ENCODE results near the gene KRTAP5-8.

Gene KRTAP5-8

DNA sequence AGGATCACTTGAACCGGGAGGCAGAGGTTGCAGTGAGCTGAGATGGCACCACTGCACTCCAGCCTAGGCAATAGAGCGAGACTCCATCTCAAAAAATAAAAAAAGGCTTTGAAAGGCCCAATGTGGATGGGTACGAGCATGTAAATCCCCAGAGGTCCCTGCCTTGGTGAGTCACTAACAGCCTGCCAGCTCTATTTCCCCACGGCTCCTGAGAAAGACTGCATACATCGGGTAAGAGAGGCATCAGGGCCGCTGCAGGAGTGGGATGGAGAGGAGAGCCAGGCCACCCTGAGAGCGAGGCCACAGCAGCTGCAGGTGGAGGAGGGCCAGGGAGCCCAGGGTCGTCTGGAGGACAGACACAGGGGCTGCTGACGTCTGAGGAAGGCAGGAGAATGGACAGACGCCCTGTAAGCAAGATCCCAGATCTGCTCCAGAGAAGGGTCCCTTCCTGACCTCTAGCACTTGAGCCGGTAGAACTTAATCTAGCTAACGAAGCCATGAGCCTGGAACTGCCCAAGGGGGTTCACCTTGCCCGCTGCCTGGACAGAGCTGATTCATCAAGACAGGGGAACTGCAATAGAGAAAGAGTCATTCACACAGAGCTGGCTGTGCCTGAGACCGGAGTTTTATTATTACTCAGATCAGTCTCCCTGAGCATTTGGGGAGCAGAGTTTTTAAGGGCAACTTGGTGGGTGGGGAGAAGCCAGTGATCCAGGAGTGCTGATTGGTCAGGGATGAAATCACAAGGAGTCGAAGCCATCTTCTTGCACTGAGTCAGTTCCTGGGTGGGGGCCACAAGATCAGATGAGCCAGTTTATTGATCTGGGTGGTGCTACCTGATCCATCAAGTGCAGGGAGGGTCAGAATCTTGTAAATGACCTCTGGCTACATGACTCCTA, 5.3 kb downstream of the KRTAP5-8 start:
- Mint-ChIP-seq H3K36me3 (ENCODE audit: insufficient read depth) (no peaks in the 10 kb centered on the region), H3K9me3 (peaks cover 1 to 8% of the 10 kb centered on the region in 2 donors), H3K27ac (no peak overlapping the region), H3K4me3 (no peak overlapping the region), H3K27me3 (peaks cover 48 to 93% of the 10 kb centered on the region in 2 donors), H3K4me1 (ENCODE audit: low read depth in 2 of 2) (peaks cover 5 to 9% of the 10 kb centered on the region in 2 donors)
- no peak for ATAC-seq (replicated peaks)
- no peak for DNase-seq

DNA sequence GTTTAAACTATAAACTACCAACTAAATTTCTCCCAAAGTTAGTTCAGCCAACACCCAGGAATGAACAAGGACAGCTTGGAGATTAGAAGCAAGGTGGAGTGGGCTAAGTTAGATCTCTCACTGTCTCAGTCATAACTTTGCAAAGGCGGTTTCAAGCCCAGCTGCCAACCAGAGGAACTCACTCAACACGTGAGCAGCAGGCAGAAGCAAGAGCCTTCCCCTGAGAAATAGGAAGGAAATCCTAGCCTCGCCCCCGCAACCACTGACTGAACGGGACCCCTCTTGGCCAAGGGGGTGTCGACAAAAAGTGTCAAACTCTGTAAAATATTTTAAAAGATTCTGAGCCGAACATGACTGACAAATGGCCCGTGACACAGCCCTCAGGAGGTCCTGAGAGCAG, 6.0 kb downstream of the KRTAP5-8 start:
- no peaks in the 10 kb centered on the region for H3K36me3 Mint-ChIP-seq (ENCODE audit: insufficient read depth)
- H3K27me3 Mint-ChIP-seq, result peaks cover 50 to 95% of the 10 kb centered on the region in 2 donors
- no peak overlapping the region for H3K4me3 Mint-ChIP-seq
- H3K27ac Mint-ChIP-seq, result no peak overlapping the region
- DNase-seq (no peak), ATAC-seq (replicated peaks) (no peak)
- peaks cover 5 to 9% of the 10 kb centered on the region in 2 donors for H3K4me1 Mint-ChIP-seq (ENCODE audit: low read depth in 2 of 2)
- H3K9me3 Mint-ChIP-seq, result peaks cover 1 to 8% of the 10 kb centered on the region in 2 donors

DNA sequence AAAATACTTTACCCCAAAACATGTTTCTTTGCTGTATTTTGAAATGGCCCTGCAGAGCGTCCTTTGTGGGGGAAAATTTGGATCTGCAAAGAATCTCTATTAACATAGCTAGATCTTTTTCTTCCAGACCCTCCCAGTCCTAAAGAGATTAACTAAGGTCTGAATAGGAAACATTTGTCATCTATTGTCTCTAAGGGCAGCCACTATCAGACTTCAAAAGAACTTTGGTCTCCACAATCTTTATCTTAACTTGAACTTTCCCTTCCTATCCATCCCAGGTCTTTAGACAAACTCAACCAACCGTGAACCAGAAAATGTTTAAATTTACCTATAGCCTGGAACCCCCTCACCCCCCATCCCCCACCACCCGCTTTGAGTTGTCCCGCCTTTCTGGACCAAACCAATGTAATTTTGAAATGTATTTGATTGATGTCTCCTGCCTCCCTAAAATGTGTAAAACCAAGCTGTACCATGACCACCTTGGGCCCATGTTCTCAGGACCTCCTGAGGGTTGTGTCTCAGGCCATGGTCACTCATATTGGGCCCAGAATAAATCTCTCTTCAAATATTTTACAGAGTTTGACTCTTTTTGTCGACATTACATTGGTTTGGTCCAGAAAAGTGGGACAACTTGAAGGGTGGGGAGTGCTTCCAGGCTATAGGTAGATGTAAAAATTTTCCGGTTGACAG, 6.8 kb downstream of the KRTAP5-8 start:
- H3K27me3 Mint-ChIP-seq, result peaks cover 50 to 95% of the 10 kb centered on the region in 2 donors
- ATAC-seq (replicated peaks), result no peak
- no peak overlapping the region for H3K27ac Mint-ChIP-seq
- peaks cover 5 to 9% of the 10 kb centered on the region in 2 donors for H3K4me1 Mint-ChIP-seq (ENCODE audit: low read depth in 2 of 2)
- H3K4me3 Mint-ChIP-seq, result no peak overlapping the region
- no peak for DNase-seq
- no peaks in the 10 kb centered on the region for H3K36me3 Mint-ChIP-seq (ENCODE audit: insufficient read depth)
- peaks cover 1 to 8% of the 10 kb centered on the region in 2 donors for H3K9me3 Mint-ChIP-seq

DNA sequence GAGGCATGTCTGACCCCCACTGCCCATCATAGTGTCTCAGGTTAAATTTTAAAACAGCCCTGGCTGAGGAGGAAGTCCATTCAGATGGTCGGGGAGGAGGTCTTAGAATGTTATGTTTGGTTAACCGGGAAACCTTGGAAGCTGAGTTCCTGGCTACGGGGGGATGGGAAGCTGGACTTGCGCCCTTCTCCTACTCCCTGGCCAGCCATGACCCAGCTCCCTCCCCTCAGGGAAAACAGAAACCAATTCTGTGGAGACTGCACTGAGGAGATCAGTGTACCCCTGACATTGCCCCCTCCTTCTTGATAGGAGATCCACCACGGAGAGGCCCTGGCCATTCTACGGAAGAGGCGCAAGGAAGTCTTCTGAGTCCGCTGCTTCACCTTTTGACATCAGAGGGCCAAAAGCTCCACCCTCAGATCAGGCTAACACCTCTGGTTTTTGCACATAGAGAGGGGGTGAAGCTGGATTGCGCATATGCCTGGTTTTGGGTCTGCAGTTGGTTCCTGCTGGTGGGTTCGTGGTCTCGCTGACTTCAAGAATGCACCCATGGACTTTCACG, 7.7 kb downstream of the KRTAP5-8 start:
- Mint-ChIP-seq H3K27ac (no peak overlapping the region), H3K36me3 (ENCODE audit: insufficient read depth) (no peaks in the 10 kb centered on the region), H3K9me3 (peaks cover 1 to 7% of the 10 kb centered on the region in 2 donors), H3K27me3 (peaks cover 49 to 93% of the 10 kb centered on the region in 2 donors), H3K4me1 (ENCODE audit: low read depth in 2 of 2) (peaks cover 5 to 9% of the 10 kb centered on the region in 2 donors), H3K4me3 (no peak overlapping the region)
- DNase-seq (no peak), ATAC-seq (replicated peaks) (no peak)

DNA sequence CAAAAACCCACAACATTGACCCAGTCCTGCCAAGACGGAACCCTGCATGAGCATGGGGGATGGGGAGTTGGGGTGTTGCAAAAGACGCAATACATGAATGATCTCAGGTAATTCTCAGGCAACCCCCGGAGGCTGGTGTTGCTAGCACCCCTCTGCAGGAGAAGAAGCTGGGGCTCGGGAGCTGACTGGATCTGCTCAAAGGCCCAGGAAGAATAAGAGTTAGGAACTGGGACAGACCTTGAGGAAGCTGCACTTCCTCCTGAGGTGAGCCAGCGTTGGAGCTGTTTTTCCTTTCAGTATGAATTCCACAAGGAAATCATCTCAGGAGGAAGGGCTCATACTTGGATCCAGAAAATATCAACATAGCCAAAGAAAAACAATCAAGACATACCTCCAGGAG, 10.3 kb downstream of the KRTAP5-8 start, which contains the start of gene KRTAP5-9:
KRTAP5-9 (plus strand) TSS at position 301 of the 400 bp plus-strand sequence. CDS start 238 bp downstream, outside the sequence.
- no peaks in the 10 kb centered on the region for H3K9me3 Mint-ChIP-seq
- ATAC-seq (replicated peaks), result no peak
- H3K27me3 Mint-ChIP-seq, result peaks cover 39 to 67% of the 10 kb centered on the region in 2 donors
- H3K27ac Mint-ChIP-seq, result no peak within 1 kb of the TSS
- DNase-seq, result no peak
- peaks cover 2 to 9% of the 10 kb centered on the region in 2 donors for H3K4me1 Mint-ChIP-seq (ENCODE audit: low read depth in 2 of 2)
- no peaks in the 10 kb centered on the region for H3K36me3 Mint-ChIP-seq (ENCODE audit: insufficient read depth)
- H3K4me3 Mint-ChIP-seq, result no peak within 1 kb of the TSS

DNA sequence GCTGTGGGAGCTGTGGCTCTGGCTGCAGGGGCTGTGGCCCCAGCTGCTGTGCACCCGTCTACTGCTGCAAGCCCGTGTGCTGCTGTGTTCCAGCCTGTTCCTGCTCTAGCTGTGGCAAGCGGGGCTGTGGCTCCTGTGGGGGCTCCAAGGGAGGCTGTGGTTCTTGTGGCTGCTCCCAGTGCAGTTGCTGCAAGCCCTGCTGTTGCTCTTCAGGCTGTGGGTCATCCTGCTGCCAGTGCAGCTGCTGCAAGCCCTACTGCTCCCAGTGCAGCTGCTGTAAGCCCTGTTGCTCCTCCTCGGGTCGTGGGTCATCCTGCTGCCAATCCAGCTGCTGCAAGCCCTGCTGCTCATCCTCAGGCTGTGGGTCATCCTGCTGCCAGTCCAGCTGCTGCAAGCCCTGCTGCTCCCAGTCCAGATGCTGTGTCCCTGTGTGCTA, 10.9 kb downstream of the KRTAP5-8 start:
- no peak overlapping the region for H3K27ac Mint-ChIP-seq
- no peaks in the 10 kb centered on the region for H3K9me3 Mint-ChIP-seq
- peaks cover 0 to 7% of the 10 kb centered on the region in 2 donors for H3K4me1 Mint-ChIP-seq (ENCODE audit: low read depth in 2 of 2)
- no peak for ATAC-seq (replicated peaks)
- H3K36me3 Mint-ChIP-seq (ENCODE audit: insufficient read depth), result no peaks in the 10 kb centered on the region
- no peak overlapping the region for H3K4me3 Mint-ChIP-seq
- no peak for DNase-seq
- peaks cover 39 to 61% of the 10 kb centered on the region in 2 donors for H3K27me3 Mint-ChIP-seq

DNA sequence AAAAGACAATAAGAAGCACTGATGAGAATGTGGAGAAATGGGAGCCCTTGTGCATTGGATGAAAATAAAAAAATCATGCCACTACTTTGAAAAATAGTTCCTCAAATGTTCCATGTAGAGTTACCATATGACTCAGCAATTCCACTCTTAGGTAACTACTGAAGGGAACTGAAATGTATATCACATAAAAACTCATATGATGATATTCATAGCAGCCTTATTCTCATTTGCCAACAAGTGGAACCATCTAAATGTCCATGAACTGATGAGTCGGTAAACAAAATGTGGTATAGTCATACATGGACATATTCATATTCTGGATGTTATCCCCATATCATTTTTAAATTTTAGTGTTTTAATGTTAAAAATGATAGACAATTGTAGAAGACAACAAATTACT, 13.9 kb downstream of the KRTAP5-8 start:
- Mint-ChIP-seq H3K27me3 (peaks cover 28 to 38% of the 10 kb centered on the region in 2 donors), H3K4me3 (no peak overlapping the region), H3K9me3 (no peaks in the 10 kb centered on the region), H3K27ac (no peak overlapping the region), H3K36me3 (ENCODE audit: insufficient read depth) (no peaks in the 10 kb centered on the region), H3K4me1 (ENCODE audit: low read depth in 2 of 2) (no peaks in the 10 kb centered on the region)
- DNase-seq, result no peak
- ATAC-seq (replicated peaks), result no peak

DNA sequence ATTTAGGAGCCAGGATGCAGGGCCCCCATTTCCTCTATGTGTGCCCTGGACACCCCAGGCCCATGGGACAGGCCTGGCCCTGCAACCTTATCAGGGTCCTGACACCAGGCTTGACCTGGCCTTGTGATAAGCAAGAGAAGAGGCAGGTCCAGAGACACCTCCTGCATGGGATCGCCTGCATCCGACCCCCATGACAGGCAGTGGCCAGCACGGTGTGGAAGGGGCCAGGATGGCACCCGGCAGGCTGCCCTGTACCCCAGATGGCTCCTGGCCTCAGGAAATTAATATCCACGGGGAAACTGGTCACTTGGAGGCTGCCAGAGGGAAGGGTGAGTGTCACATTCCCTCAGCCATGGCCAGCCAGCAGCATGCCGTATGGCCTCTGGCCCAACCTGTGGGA, 17.2 kb downstream of the KRTAP5-8 start:
- DNase-seq (no peak), ATAC-seq (replicated peaks) (no peak)
- H3K27me3 Mint-ChIP-seq, result peaks cover 11 to 18% of the 10 kb centered on the region in 2 donors
- H3K4me3 Mint-ChIP-seq, result no peak overlapping the region
- no peaks in the 10 kb centered on the region for H3K9me3 Mint-ChIP-seq
- no peaks in the 10 kb centered on the region for H3K36me3 Mint-ChIP-seq (ENCODE audit: insufficient read depth)
- H3K4me1 Mint-ChIP-seq (ENCODE audit: low read depth in 2 of 2), result no peaks in the 10 kb centered on the region
- H3K27ac Mint-ChIP-seq, result no peak overlapping the region

DNA sequence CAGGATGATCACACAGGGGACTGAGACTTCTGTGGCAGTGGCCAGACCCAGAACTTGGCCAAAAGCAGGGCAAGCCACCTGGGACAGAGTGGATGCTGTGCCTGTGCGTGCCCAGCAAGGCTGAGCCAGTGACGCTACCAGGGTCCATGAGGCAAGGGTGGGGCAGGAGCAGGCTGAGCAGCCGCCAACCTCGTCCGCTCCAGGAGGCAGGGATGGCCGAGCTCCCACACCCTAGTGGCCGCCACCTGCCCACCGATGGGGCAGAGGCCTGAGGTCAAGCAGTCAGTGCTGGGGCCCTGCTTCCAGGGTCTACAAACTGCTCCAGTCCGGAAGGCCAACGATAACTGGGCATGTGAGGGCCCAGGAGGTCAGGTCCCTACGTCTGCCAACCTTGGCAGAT, 17.7 kb downstream of the KRTAP5-8 start:
- H3K4me3 Mint-ChIP-seq, result no peak overlapping the region
- no peaks in the 10 kb centered on the region for H3K36me3 Mint-ChIP-seq (ENCODE audit: insufficient read depth)
- ATAC-seq (replicated peaks) (no peak), DNase-seq (no peak)
- no peak overlapping the region for H3K27ac Mint-ChIP-seq
- peaks cover 11 to 16% of the 10 kb centered on the region in 2 donors for H3K27me3 Mint-ChIP-seq
- H3K4me1 Mint-ChIP-seq (ENCODE audit: low read depth in 2 of 2), result no peaks in the 10 kb centered on the region
- no peaks in the 10 kb centered on the region for H3K9me3 Mint-ChIP-seq

DNA sequence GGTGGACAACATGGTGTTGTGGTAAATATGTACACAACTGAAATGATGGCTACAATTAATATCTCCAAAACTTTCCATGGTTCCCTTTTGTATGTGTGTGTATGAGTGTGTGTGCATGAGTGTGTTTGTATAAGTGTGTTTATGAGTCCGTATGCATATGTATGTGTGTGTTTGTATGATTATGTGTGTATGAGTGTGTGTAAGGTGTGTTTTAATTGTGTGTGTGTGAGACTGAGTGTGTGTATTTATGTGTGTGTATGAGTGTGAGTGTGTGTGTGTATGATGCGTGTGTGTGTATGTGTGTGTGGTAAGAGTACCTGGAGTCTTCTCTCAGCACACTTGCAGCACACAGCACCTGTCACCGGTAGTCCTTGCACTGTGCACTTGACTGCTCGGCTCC, 18.2 kb downstream of the KRTAP5-8 start:
- DNase-seq (no peak), ATAC-seq (replicated peaks) (no peak)
- Mint-ChIP-seq H3K27ac (no peak overlapping the region), H3K27me3 (peaks cover 15 to 21% of the 10 kb centered on the region in 2 donors), H3K36me3 (ENCODE audit: insufficient read depth) (no peaks in the 10 kb centered on the region), H3K4me1 (ENCODE audit: low read depth in 2 of 2) (no peaks in the 10 kb centered on the region), H3K4me3 (no peak overlapping the region), H3K9me3 (no peaks in the 10 kb centered on the region)

DNA sequence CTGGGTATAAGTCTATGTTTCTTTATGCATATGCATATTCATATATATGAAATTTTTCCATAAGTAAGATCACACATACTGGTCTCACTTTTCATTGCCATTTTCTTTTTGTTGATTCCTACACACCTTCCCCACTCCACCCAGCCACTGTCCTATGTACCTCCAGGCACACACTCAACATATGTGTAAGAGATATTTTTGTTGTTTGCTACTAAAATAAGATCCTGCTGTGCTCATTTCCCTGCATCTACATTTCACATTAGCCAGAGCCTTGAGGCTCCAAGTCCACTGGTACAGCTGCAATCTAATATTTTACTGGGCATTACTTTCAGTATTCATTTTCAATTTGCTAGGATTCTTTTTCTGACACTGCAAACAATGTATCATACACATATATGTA, 19.4 kb downstream of the KRTAP5-8 start:
- H3K9me3 Mint-ChIP-seq, result no peaks in the 10 kb centered on the region
- H3K4me1 Mint-ChIP-seq (ENCODE audit: low read depth in 2 of 2), result no peaks in the 10 kb centered on the region
- ATAC-seq (replicated peaks) (no peak), DNase-seq (no peak)
- no peaks in the 10 kb centered on the region for H3K36me3 Mint-ChIP-seq (ENCODE audit: insufficient read depth)
- H3K27me3 Mint-ChIP-seq, result peaks cover 22 to 31% of the 10 kb centered on the region in 2 donors
- H3K4me3 Mint-ChIP-seq, result no peak overlapping the region
- H3K27ac Mint-ChIP-seq, result no peak overlapping the region

DNA sequence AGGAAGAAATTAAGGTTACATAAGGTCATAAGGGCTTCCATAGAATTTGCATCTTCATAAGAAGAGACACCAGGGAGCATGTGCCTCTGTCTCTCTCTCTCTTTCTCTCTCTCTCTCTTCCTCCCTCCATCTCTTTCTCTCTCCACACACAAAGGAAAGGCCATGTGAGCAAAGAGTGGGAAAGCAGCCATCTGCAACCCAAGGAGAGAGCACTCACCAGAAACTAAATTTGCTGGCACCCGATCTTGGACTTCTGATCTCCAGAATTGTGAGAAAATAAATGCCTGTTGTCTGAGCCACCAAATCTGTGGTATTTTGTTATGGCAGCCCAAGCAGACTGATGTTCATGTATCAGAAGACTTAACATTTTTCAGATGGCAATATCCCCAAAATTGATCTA, 21.2 kb downstream of the KRTAP5-8 start:
- Mint-ChIP-seq H3K4me3 (no peak overlapping the region), H3K27ac (no peak overlapping the region), H3K9me3 (no peaks in the 10 kb centered on the region), H3K4me1 (ENCODE audit: low read depth in 2 of 2) (no peaks in the 10 kb centered on the region), H3K27me3 (peaks cover 35 to 44% of the 10 kb centered on the region in 2 donors), H3K36me3 (ENCODE audit: insufficient read depth) (no peaks in the 10 kb centered on the region)
- no peak for DNase-seq
- ATAC-seq (replicated peaks), result no peak

DNA sequence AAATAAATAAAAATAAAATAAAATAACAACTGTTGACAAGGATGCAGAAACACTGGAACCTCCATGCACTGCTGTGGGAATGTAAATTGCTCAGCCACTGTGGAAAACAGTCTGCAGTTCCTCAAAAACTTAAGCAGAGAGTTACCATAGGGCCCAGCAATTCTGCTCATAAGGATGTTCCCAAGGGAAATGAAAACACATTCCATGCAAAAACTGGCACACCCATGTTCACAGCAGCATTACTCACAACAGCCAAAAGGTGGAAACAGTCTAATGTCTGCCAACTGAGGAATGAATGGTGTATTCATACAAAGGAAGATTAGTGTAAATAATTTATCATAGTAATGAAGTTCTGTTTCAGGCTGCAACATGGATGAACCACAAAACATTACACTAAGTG, 24.3 kb downstream of the KRTAP5-8 start:
- H3K27ac Mint-ChIP-seq, result no peak overlapping the region
- peaks cover 0 to 2% of the 10 kb centered on the region in 2 donors for H3K4me1 Mint-ChIP-seq (ENCODE audit: low read depth in 2 of 2)
- no peak for ATAC-seq (replicated peaks)
- H3K9me3 Mint-ChIP-seq, result no peaks in the 10 kb centered on the region
- no peak for DNase-seq
- H3K4me3 Mint-ChIP-seq, result no peak overlapping the region
- peaks cover 53 to 63% of the 10 kb centered on the region in 2 donors for H3K27me3 Mint-ChIP-seq
- no peaks in the 10 kb centered on the region for H3K36me3 Mint-ChIP-seq (ENCODE audit: insufficient read depth)

All from effector memory CD8-positive, alpha-beta T cell (primary cell).